Heart right ventricle (tissue), 16 donors: ENCODE measurements around the gene ATP2C2. TPM values are rescaled to one million over a fixed set of nuclear protein-coding genes. Genes with fewer than 3 reads are reported as not detected.

Experiments
- ATAC-seq, 8 donors: fragments of 200-7000 bp; cut with Tn5 transposase; one replicate each; pipeline ENCODE4 v1.9.1; 2020; ENCODE audit warnings: mild to moderate bottlenecking in 8 of 8, moderate library complexity in 8 of 8, moderate number of reproducible peaks in 1 of 8
- DNase-seq, 2 donors: peaks; one replicate each; pipeline ENCODE4 v3.0.0-alpha.2; 2020
- H3K27ac ChIP-seq, 10 donors: fragments of 200-600 bp; sonication (generic) in 2 of 10; one replicate each; pipeline versions ENCODE4 v1.5.0 to v1.8.0; 2020 to 2022; ENCODE audit warnings: mild to moderate bottlenecking in 3 of 10
- H3K27me3 ChIP-seq, 7 donors: fragments of 200-600 bp; one replicate each; pipeline ENCODE4 v1.8.0; 2021 to 2022; ENCODE audit warnings: mild to moderate bottlenecking in 2 of 7
- H3K36me3 ChIP-seq, 9 donors: fragments of 200-600 bp; sonication (generic) in 1 of 9; one replicate each; pipeline versions ENCODE4 v1.5.0 to v1.8.0; 2020 to 2022; ENCODE audit warnings: mild to moderate bottlenecking in 2 of 9
- H3K4me1 ChIP-seq, 9 donors: fragments of 200-600 bp; sonication (generic) in 1 of 9; one replicate each; pipeline versions ENCODE4 v1.5.0 to v1.8.0; 2020 to 2022; ENCODE audit warnings: mild to moderate bottlenecking in 4 of 9
- H3K4me3 ChIP-seq, 10 donors: fragments of 200-600 bp; sonication (generic) in 2 of 10; one replicate each; pipeline versions ENCODE4 v1.5.0 to v1.8.0; 2020 to 2022; ENCODE audit warnings: mild to moderate bottlenecking in 7 of 10, moderate library complexity in 2 of 10
- H3K9me3 ChIP-seq, 11 donors: fragments of 200-600 bp in 10 of 11; sonication (generic) in 2 of 11; one replicate each; pipeline versions ENCODE4 v1.5.0 to v1.8.0; 2013 to 2022; ENCODE audit warnings: mild to moderate bottlenecking in 2 of 11, control low read depth in 1 of 11, moderate library complexity in 1 of 11
- WGBS, 2 donors: extraction: QIAGEN DNeasy Blood & Tissue Kit; methylation state at CpG; one replicate each; pipeline ENCODE4 v1.1.7; 2013; ENCODE audit warnings: inconsistent platforms in 1 of 2; 5-methylcytosine and 5-hydroxymethylcytosine counted together
- intact Hi-C, 10 donors: fragments of 100-400 bp; cut with DNase I; formaldehyde crosslinking; loops; one replicate each; pipeline versions ENCODE4 v1.11.1 to v1.14.2; 2022
- polyA plus RNA-seq, 2 donors: library from polyadenylated mRNA; stranded (reverse); fragments of 200-250 nt; gene quantifications; one replicate each; pipeline ENCODE4 v1.2.3, GENCODE V29; 2013
- total RNA-seq, 10 donors: library from RNA; stranded (reverse); fragmentation: NEBNext Ultra II Directional in 3 of 10; extraction: Animal tissue kit (Norgen Biotek cat#: 25700) in 3 of 10; gene quantifications; one replicate each; pipeline versions ENCODE4 v1.2.1 to v1.2.4, GENCODE V29; 2021 to 2023
- TF ChIP-seq, protein P1 (sequence below), 9 donors: fragments of 200-600 bp; sonication (generic) in 2 of 9; IDR thresholded peaks; one replicate each; pipeline versions ENCODE4 v1.5.0 to v1.8.0; 2021 to 2022; ENCODE audit warnings: antibody characterized with exemption in 9 of 9, mild to moderate bottlenecking in 5 of 9, moderate library complexity in 1 of 9
- donor health status: Arrhythmogenic right ventricular cardiomyopathy.
- donor health status: ischemic (EF 13 %, LVEDD 7.1; RV severe dilation, severe dysfunction).
- donor health status: healthy with polysubstance abuse.
- donor health status: DM: no; HTN: yes; CAD: no.
- donor health status: DM: no; HTN: no; CAD: no.
- donor health status: ischemic (EF 25% LVEDD 6.9; RV normal size, moderate dysfunction).
- donor health status: ischemic (EF 25% LVEDD 5.7; RV mildly dilated, moderate dysfunction).
- donor health status: healthy.
- donor health status: DM: yes; HTN: yes; CAD: no.
- donor health status: Ischemic cardiomyopathy.
- donor health status: ischemic (EF 35%, LVEDD 5.7; RV mildly dilated, moderate dysfunction).
- donor health status: nonischemic (EF 11% LVEDD 7.7; RV severe dilation, severe dysfunction).
- donor health status: DM: yes; HTN: yes; CAD: no.
- donor health status: PGD.
- donor health status: ischemic (EF 29% LVEDD 5.4; RV normal size, mild dysfunction).
- donor health status: nonischemic (EF 23%, LVEDD 6.1; RV moderate dilation, normal function).

ATP2C2 gene
- total and polyA plus RNA-seq, 12 donors, result 0.01 TPM; not detected in 11

- Histone ChIP-seq H3K9me3 (no peaks in the 10 kb centered on the region), H3K4me3 (no peak overlapping the region), H3K27ac (no peak overlapping the region), H3K4me1 (peaks cover 0 to 4% (median 0%) of the 10 kb centered on the region in 9 donors), H3K36me3 (no peaks in the 10 kb centered on the region), H3K27me3 (peaks cover 0 to 21% (median 3%) of the 10 kb centered on the region in 7 donors)
- intact Hi-C loops, result no loop called here
- ATAC-seq (no peak), DNase-seq (no peak)
- TF ChIP-seq, protein P1, sequence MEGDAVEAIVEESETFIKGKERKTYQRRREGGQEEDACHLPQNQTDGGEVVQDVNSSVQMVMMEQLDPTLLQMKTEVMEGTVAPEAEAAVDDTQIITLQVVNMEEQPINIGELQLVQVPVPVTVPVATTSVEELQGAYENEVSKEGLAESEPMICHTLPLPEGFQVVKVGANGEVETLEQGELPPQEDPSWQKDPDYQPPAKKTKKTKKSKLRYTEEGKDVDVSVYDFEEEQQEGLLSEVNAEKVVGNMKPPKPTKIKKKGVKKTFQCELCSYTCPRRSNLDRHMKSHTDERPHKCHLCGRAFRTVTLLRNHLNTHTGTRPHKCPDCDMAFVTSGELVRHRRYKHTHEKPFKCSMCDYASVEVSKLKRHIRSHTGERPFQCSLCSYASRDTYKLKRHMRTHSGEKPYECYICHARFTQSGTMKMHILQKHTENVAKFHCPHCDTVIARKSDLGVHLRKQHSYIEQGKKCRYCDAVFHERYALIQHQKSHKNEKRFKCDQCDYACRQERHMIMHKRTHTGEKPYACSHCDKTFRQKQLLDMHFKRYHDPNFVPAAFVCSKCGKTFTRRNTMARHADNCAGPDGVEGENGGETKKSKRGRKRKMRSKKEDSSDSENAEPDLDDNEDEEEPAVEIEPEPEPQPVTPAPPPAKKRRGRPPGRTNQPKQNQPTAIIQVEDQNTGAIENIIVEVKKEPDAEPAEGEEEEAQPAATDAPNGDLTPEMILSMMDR (IDR thresholded peaks at IDR 0.05), result no peak
- 81 to 86% methylated on average over 10 of the region's 10 CpGs for WGBS, 2 donors
Measured at GRCh38 chr16:84356176-84356575, 12.2 kb upstream of the ATP2C2 start.

GRCh38 chr16:84356591-84357116 lies 11.7 kb upstream of the ATP2C2 start:
- peaks cover 0 to 21% (median 3%) of the 10 kb centered on the region in 7 donors for H3K27me3 ChIP-seq
- 61 to 70% methylated on average over 11 of the region's 11 CpGs for WGBS, 2 donors
- intact Hi-C loops, result no loop called here

DNA sequence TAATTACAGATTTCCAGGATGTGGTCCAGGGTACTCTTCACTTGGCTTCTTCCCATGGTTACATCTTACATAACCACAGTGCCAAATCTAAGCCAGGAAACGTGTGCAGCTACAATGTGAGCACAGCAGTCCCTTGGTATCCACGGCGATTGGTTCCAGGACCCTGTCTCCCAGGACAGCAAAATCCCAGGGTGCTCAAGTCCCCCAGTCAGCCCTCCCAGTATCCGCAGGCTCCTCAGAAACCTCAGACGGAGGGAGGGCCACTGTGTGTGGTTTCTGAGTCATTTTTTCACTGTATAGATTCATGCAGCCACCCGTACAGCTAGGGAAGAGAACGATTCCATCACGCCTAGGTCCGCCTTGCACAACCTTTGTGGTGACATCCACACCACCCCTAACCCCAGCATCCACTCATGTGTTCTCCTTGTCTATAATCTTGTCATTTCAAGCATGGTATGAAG lies 11.1 kb upstream of the ATP2C2 start:
- intact Hi-C loops, result no loop called here
- Histone ChIP-seq H3K27me3 (peaks cover 0 to 21% (median 3%) of the 10 kb centered on the region in 7 donors), H3K36me3 (no peaks in the 10 kb centered on the region), H3K27ac (no peak overlapping the region), H3K4me3 (no peak overlapping the region), H3K9me3 (no peaks in the 10 kb centered on the region), H3K4me1 (peaks cover 0 to 4% (median 0%) of the 10 kb centered on the region in 9 donors)
- TF ChIP-seq, protein P1 (IDR thresholded peaks at IDR 0.05), result no peak
- WGBS, 2 donors, result 65 to 80% methylated on average over 9 of the region's 9 CpGs
- ATAC-seq (no peak), DNase-seq (no peak)

More at GRCh38 chr16:84356591-84357116, 11.7 kb upstream of the ATP2C2 start:
- no peak overlapping the region for H3K4me3 ChIP-seq
- ATAC-seq (no peak), DNase-seq (no peak)
- H3K4me1 ChIP-seq, result peaks cover 0 to 4% (median 0%) of the 10 kb centered on the region in 9 donors
- no peaks in the 10 kb centered on the region for H3K36me3 ChIP-seq
- no peaks in the 10 kb centered on the region for H3K9me3 ChIP-seq
- TF ChIP-seq, protein P1 (IDR thresholded peaks at IDR 0.05), result no peak
- no peak overlapping the region for H3K27ac ChIP-seq

DNA sequence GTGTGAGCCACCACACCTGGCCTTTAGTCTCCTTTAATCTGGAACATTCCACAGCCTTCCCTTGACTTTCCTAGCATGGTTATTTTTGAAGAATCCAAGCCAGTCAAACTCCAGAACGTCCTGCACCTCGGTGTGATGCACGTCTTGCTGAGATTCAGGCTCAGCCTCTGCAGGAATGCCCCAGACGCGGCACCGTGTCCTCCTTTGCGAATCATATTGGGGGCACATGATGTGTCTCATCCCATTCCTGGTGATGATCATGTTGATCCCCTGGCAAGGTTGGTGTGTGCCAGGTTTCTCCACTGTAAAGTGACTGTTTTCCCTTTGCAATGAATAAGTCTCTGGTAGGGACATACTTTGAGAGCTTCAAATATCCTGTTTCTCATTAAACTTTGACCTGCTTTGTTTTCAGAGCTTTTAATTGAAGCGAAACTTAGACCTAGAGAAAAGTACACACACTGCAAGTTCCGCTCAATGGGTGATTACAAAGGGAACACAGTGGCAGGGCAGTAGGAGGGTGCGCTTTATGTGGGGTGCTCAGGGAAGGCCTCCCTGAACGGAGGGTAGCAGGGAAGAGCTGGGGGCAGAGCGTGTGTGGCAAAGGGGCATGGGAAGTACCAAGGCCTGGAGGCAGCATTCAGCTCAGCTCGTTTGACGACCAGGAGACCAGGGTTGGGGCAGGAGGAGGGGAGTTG lies 9.6 kb upstream of the ATP2C2 start:
- WGBS, 2 donors, result 82 to 83% methylated on average over 14 of the region's 14 CpGs

More for the DNA sequence above, 9.6 kb upstream of the ATP2C2 start:
- ATAC-seq (no peak), DNase-seq (no peak)
- no peak overlapping the region for H3K4me3 ChIP-seq
- H3K27me3 ChIP-seq, result peaks cover 0 to 21% (median 4%) of the 10 kb centered on the region in 7 donors
- peaks cover 0 to 4% (median 0%) of the 10 kb centered on the region in 9 donors for H3K4me1 ChIP-seq
- no peak overlapping the region for H3K27ac ChIP-seq
- no peaks in the 10 kb centered on the region for H3K9me3 ChIP-seq
- intact Hi-C loops, result no loop called here
- H3K36me3 ChIP-seq, result no peaks in the 10 kb centered on the region
- TF ChIP-seq, protein P1 (IDR thresholded peaks at IDR 0.05), result no peak
